SKM-1 treated with dmso at 0.1 percent for 144 hours (cell line): ENCODE results near the gene HNRNPF.
"Not testable (repeated sequence)": the region's sequence is repeated elsewhere in the genome, so short reads cannot be mapped to it uniquely, and the experiment has no call there.

Source experiments
- DNase-seq: peaks from one replicate; lab custom pipeline; 2025; ENCODE audit not compliant: unreplicated experiment; lab: John Stamatoyannopoulos, UW

Gene HNRNPF

DNA sequence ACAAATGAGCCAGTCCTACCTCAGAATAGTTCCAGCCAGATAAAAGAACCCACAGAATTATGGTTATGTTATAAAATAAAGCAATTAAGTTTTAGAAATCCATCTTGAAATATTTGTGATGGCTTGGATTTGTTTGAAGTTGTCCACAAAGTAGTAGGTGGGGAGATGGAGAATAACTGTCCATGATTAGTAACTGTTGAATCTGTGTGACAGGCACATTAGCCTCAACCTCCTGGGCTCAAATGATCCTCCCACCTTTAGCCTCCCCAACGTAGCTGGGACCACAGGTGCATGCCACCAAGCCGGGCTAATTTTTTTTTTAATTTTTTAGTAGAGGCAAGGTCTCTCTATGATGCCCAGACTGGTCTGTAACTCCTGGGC lies 10.1 kb downstream of the HNRNPF start:
- no peak for DNase-seq

DNA sequence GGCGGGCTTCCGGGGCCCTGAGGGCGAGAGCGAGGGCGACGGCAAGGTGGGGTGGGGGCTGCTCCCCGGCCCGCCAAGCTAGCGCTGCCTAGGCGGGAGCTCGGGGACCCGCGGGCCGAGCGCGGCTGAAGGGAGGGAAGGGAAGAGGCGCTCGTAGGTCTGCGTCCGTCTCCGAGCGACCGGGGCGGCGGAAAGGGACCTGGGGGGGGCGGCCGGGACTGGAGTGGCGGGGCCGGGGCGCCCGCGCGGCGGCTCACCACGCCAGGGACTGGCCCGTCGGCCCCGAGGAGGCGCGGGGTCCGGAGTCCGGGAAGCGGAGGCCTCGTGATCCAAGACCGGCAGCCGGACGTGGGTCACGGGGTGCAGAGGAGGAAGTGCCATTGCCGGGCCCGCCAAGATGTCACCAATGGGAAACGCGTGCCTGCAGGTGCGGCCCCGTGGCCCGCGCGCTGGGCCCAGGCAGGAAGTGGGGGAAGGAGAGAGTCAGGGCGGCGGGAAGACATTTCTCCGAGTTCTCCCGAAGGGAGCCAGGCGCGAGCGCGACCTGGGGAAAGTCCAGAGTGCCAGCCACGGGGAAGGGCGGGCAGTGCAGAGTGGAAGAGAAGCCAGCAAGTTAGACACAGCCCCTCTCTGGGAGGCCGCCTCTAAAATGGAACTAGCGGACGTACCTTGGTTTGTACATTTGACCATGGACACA lies 11.9 kb downstream of the HNRNPF start:
- DNase-seq, result peak; percentile 59

DNA sequence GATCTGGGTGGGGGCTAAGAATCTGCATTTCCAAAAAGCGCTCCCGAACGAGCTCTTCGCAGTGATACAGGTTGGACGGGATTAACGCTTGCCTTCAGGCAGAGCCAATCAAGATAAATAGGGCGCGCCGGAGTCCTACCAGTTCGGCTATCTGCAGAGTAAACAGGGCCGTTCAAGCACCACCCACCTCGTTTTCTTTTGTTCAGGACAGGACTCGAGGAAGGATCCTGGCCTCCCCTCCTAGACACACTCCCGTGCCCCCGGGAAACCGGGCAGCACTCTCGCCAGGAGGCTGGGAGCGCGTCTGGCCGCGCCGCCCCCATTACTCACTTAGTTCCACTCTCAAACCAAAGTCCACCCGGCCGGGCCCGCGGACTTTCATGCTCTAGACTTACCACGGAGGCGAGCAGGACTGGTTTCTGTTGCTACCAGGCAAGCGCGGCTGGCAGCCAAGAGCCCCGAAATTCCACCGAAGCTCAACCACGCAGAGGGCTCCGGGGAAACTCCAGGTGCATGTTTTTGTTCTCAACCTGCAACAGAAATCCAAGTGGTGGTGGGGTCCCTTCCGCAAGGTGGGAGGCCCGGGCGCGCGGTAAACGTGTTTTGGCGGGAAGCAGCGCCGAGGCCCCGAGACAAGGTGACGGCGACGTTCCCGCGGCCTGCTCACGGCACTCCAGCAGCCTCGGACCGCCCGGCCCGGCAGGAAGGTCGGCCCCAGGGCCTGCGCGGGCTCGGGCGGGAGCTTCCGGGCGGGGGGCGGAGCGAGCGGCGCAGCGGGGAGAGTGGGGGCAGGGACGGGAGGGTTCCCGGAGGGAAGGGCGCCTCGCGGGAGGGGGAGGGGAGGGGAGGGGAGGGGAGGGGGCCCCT lies 12.7 kb downstream of the HNRNPF start:
- no peak for DNase-seq

DNA sequence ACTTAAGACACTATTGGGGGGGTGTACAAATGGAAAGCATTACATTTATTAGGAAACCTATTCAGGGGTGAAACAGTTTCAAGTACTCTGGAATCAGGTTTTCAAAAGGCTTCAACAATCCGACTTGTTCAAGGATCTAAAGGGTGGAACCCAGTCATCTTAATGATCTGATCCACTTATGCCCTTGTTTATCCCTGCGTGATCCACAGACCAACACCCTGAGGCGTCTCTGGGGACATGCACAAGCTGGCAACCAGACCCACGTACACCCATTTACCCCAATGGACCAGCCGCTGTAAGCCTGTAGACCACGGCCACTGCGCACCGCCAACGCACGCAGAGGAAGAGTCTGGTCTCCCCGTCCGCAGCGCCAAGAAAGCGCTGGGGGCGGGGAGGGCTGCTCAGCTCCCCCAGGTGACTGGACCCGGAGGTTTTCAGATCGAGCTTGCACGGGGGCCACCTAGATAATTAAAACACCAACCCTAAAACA lies 13.4 kb downstream of the HNRNPF start:
- no peak for DNase-seq

DNA sequence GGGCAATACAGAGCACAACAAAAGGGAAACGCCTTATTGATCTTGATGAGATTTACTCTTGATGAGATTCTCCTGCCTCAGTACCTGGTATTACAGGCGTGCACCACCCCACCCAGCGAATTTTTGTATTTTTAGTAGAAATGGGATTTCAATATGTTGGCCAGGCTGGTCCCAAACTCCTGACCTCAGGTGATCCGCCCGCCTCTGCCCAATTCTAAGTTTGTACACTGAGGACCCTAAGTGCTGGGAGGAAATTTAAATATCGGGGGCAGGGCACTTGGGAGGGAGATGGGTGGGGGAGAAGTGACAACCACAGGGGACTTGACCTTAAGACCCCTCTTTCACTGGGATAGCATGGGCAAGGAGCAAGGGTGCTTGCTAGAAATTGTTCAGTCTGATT lies 14.1 kb downstream of the HNRNPF start:
- no peak for DNase-seq

DNA sequence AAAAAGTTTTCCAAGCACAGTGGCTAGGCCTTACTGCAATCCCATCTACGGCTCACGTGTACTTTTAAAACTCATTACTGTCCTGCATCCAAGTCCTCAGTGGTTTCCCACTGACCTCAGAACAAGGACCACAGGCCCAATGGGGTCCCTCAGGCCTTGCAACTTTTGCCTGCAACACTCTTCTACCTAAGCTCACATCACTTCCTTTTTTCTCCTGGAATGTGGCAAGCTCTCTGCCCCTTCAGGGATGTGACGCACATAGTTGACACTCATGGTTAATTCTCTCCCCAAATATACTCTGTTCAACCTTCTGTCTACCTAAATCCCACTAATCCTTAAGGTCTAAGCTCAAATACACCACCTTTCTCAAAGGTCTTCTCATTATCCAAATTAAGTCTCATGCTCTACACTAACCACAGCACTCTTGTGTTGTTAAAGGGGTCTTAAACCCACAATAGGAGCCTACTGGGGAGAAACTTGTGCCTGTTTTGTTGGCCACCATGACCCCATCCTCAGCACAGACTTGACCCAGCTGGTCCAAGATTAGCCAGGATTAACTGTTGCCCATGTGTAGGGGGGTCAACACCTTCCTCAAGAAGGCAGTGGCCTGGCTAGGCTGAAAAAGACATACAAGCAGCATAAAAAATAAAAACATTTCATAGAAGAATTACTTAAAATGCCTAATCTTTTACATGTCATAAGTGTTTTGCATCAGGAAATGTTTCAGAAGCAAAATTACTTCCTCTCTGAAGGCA lies 15.2 kb downstream of the HNRNPF start:
- DNase-seq, result no peak

DNA sequence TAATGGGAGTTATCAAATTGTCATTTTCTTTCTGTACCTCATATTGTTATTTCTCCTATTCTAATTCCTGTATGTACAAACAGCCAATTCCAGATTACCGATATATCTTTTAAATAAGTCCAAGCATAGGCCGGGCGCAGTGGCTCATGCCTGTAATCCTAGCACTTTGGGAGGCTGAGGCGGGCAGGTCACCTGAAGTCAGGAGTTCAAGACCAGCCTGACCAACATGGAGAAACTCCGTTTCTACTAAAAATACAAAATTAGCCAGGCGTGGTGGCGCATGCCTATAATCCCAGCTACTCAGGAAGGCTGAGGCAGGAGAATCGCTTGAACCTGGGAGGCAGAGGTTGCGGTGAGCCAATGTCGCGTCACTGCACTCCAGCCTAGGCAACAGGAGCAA lies 15.8 kb downstream of the HNRNPF start:
- not testable (repeated sequence) for DNase-seq

DNA sequence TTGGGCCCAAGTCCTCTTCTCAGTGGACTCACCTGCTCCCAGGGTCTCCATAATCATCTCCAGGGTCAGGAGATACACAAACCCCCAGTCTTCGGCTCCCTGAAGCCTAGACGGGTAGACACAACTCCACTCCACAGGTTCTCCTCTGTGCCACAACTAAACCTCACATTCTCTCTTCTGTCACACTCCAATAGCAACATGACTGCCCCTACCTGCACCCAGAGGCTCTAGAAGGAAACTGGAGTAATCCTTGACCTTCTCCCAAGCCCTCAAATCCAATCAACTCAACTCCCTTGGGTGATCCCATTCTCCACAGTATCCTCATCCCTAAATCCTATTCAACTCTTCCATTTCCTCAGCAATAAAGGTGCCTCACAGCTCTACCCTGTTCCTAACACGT lies 16.2 kb downstream of the HNRNPF start:
- no peak for DNase-seq

DNA sequence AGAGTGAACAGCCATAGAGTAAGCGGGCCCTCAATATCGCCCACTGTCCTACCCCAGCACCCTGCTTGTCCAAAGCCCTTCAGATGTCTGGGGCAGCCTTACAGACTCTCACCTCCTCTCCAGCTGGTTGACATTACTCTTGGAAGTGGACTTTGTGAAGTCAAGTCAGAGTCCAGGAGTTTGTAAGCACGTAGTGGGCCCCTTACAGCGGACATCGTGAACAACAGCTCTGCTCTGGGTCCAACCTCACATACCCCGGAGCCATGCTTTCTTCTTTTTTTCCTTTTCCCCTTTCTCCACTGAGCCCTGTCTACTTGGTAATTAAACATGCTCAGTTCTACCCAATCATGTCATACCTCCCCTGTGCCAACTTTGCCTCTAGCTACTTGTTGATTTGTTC lies 17.5 kb downstream of the HNRNPF start:
- DNase-seq, result no peak

DNA sequence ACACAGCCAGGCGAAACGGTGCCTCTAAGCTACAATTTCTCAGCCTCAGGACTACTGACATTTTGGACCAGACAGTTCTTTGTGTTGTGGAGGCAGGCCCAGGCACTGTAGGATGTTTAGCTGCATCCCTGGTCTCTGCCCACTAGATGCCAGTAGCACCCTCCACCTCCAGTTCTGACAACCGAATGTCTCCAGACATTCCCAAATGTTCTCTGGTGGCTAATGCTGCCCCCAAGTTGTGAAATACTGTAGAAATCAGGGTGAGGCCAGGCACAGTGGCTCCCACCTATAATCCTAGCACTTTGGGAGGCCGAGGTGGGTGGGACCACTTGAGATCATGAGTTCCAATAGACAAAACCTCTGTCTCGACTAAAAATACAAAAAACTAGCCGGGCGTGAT lies 18.2 kb downstream of the HNRNPF start:
- no peak for DNase-seq

DNA sequence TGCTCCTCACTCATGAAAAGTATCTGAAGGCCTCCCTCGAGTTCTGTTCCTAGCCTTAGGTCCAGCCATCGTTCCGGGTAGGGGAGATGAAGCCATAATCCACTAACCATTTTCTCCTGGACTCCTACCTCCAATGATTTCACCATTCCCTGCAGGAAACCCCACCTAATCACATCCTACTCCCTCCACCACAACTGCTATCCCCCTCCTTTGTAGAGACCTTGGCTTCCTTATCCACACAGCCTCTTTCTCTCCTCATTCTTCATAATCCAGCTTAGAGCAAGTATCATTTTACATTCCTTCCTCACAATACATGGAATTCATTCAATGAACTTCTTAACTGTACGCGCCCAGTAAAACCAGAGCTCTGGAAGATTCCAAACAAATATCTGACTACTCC lies 18.7 kb downstream of the HNRNPF start:
- DNase-seq, result no peak

DNA sequence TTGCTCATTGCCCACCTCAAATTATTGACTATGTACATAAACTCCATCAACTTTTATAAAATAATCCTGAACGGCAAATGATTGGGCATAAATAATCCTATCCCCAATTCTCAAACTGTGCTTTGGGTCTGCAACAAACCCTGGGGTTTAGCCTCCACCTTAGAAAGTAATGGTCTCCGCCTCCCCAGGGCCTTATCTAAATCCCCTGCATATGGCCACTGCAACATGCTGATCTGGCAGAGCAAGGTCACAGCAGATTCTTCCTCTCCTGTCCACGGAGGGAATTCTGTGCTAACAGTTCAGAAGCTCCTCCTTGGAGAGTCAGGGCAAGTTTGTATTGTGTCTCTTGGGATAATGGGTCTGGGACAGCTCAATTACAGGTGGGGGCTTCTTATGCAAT lies 19.1 kb downstream of the HNRNPF start:
- DNase-seq, result no peak

DNA sequence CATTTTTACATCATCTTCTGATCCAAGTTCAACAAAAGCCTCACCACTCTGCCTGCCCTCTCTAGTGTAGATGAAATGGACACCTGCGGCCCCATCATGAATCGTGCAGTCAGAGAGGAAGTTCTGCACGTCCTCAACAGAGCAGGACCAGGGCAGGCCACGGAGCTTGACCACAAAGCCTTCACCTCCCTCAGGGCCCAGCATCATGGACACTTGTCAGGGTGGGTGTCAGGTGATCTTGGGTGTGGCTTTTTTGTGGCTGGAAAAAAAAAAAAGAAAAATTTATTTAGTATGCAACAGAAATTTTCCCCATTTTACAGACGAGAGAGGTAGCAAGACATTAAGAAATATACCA lies 21.3 kb downstream of the HNRNPF start:
- DNase-seq, result no peak

DNA sequence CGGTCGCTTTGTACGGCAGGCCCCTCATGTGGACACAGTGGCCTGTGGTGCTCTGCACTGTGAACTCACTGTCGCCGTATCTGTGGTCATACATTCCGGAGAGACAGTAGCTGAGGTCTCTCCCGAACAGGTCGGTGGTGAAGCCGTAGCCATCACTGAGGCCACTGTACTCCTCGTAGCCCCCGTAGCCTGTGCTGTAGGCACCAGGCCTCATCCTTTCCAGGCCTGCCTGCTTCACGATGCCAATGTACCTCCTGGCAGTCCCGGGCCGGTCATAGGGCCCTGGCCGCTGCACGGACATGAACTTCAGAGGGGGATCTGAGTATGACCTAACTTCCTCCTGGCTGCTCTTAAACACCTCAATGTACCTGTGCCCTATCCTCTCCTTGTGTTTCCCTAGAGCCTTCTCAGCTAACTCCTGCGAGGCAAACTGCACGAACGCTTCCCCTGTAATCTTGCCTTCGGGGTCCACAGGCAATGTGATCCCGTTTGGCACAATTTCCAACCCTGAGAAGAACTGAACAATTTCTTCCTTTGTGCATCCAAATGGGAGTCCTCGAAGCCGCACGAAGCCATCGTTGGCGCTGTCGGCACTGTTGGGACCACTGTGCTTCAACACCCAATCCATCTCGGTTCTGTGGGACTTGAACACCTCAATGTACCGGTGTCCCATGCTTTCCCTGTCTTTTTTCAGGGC lies 21.9 kb downstream of the HNRNPF start:
- no peak for DNase-seq

DNA sequence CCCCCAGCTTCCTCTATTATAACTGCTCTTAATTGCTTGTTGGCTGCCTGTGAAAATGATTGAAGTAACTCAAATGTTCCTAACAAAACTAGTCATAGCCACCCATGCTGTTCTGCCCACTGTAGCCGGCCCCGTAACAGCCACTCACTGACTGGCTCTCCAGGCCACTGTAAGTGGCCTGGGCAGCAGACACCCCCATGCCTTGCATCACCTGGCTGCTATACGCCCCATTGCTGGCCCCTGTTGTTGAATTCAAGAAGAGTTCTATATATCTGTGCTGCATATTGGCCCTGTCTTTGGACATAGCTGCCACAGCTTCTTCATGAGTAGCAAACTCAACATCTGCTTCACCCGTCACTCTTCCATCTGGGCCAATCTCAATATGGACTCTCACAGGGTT lies 22.4 kb downstream of the HNRNPF start:
- no peak for DNase-seq

DNA sequence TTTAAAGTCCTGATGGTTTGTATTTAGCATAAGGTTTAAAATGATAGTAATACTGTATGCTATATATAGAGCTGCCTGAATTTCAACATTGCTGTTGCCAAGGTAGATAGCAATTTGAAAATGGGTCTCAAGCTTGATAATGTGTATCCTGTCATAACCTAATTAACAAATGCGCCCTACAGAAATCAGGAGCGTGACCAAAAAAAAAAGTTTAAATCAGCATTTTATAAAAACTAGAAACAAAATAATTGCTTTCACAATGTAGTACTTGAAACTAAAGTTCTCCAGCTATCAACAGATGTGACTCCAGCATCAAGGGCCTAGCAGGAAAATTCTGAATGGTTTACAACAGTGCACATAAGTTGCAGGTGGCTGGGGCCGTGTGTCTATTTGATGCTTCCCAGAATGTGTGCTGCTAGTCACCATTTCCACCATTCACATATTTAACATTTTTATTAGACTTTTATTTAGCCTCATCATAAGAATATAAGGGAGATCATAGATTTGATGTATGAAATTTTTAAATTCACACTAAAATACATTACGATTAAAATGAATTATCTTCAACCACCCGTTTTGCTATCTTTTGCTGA lies 23.5 kb downstream of the HNRNPF start:
- no peak for DNase-seq

DNA sequence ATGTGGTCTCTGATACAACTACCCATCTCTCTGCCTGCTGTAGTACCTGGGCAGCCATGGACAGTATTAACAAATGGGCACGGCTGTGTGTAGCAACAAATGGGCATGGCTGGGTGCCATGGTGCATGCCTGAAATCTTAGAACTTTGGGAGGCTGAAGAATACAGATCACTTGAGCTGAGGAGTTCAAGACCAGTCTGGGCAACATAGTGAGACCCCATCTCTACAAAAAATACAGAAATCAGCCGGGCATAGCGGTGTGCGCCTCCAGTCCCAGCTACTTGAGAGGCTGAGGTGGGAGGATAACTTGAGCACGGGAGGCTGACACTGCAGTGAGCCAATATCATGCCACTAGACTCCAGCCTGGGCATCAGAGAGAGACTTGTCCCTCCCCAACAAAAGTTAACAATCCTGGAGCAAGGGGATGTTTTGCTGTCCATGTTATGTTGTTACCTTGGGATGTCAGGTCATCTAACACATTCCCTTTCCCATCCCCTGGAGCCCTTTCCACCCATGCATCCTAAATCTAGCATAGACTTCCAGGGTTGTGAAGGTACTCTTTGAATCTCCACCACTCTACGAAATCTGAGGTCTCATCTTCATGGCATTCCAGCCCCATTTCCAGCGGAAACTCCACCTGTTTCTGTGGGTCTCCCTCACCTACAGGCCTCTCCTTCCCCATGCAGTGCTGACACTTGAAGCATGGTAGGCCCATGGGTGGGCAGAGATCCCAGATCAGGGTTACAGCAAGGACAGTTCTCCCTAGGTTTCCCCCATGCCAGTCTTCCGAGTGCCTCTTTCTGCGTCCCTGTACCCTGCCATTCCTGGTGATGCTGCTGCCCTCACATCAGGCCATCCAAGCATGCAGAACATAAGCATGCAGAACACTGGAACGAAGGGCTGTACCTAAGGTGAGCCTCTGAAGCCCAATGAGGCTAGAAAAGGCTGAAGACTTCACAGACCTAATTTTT lies 24.4 kb downstream of the HNRNPF start:
- no peak for DNase-seq

DNA sequence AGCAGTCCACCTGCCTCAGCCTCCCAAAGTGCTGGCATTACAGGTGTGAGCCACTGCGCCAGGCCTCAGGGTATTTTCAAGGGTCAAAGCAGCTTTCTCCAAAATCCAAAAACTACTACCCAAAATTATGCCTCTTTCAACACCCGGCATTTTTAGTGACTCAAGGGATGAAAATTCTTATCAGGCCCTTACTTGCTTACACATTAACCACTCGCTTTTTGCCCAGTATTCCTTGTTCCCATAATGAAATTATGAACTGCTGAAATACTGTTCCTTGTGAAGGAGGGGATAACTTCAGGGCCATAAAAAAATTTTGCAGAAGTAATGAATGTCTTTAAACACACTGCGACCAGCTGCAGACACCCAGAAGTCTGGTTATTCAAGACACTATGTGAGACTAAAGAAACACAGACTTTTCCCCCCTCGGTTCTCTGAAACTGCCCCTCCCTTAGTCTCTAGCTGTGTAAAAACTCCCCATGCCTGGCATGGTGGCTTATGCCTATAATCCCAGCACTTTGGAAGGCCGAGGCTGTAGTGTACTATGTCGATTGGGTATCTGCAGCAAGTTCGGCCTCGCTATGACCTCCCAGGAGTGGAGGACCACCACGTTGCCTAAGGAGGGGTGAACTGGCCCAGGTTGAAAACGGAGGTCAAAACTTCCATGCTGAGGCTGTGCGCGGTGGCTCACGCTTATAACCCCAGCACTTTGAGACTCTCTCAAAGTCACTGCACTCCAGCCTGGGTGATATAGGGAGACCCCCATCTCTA lies 25.6 kb downstream of the HNRNPF start:
- DNase-seq, result no peak
